Ramos (cell line): ENCODE results near the gene CES2.

ENCODE experiments used
- in situ Hi-C: fragments of 300-500 bp; cut with MboI; formaldehyde crosslinking; loops from one replicate; pipeline ENCODE4 v1.14.3; 2022; ENCODE audit warnings: low sequenced_read_pairs; ENCODE audit not compliant: unreplicated experiment

CES2 gene

DNA sequence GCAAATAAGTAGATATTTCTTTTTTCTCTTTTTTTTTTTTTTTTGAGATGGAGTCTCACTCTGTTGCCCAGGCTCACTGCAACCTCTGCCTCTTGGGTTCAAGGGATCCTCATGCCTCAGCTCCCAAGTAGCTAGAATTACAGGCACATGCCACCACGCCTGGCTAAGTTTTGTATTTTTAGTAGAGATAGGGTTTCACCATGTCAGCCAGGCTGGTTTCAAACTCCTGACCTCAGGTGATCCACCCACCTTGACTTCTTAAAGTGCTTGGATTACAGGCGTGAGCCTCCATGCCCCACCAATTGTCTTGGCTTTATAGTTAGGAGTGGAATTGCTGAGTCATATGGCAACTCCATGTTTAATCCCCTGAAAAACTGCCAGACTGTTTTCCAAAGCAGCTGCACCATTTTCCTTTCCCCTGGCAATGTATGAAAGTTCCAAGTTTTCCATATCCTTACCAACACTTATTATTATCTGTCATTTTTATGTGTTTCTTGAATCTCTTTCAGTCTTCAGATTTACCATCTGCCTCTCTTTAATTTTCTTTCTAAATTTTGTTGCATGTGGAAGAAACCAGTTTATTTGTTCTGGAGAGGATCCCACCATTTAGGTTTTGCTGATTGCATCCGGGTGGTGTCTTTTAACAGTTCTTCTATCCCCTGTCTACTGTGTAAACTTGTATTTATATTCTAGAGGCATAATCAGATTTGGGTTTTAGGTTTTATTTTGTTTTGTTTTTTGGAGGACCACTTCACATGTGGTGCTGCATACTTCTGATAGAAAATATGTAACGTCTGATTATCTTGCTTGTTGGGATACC is 15.9 kb downstream of the CES2 start:
- in situ Hi-C loops, result loop anchor here (25.0 kb wide), 1 partner anchor 461 kb away; the partner anchor contains the start of gene ZDHHC1

- in situ Hi-C loops, result loop anchor here (25.0 kb wide), 1 partner anchor 460 kb away; the partner anchor contains the start of gene ZDHHC1
Measured at GRCh38 chr16:66952430-66953110, 17.3 kb downstream of the CES2 start.

DNA sequence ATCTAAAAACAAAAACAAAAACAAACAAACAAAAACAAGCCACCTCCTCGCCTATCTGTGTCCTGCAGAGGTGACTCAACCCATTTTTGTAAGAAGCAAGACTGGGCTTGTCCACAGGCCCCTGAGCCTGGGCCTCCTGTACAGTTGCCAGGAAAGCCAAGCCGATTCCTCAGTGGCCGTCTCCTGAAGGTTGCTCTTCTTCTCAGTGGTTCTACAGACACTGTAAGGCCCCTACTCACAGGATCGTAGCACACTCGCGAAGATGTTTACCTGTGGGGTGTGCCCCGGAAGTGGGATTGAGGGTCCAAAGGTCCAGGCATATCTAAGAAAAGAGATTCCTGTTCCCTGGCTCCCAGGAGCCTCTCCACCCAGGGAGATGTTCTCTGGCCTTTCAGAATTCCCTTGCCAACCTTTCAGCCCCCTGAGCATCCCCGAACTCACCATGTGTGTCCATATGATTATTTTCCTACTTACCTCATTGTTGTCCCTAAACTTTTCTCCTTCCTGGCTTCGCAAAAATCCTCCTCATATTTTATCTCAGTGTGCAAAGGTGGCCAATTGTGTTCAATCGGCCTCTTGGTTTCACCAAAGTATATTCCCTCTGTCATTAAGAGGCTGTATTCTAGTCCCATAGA is 18.3 kb downstream of the CES2 start:
- in situ Hi-C loops, result loop anchor here (25.0 kb wide), 1 partner anchor 459 kb away; the partner anchor contains the start of gene ZDHHC1

DNA sequence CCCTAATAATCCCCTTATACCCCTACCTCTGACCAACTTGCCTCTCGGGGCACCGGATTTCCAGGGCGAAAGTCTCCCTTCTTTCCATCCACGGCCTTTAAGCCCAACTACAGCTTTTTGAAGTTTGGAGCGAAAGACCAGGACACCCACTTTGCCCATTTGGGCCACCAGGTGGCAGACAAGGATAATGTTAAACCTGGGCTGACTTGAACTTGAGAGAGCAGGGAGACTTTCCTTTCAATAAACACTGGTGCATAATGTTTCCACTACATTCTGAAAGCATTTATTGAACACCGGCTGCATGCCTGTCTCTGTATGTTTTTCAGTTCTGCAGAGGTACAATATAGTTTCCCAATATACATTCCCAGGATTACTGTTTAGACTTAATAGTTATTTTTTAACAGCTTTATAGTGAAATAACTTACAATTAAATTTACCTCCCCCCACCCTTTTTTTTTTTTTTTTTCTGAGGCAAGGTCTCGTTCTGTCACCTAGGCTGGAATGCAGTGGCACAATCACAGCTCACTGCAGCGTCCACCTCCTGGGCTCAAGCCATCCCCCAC is 18.9 kb downstream of the CES2 start:
- in situ Hi-C loops, result loop anchor here (25.0 kb wide), 1 partner anchor 458 kb away; the partner anchor contains the start of gene ZDHHC1

DNA sequence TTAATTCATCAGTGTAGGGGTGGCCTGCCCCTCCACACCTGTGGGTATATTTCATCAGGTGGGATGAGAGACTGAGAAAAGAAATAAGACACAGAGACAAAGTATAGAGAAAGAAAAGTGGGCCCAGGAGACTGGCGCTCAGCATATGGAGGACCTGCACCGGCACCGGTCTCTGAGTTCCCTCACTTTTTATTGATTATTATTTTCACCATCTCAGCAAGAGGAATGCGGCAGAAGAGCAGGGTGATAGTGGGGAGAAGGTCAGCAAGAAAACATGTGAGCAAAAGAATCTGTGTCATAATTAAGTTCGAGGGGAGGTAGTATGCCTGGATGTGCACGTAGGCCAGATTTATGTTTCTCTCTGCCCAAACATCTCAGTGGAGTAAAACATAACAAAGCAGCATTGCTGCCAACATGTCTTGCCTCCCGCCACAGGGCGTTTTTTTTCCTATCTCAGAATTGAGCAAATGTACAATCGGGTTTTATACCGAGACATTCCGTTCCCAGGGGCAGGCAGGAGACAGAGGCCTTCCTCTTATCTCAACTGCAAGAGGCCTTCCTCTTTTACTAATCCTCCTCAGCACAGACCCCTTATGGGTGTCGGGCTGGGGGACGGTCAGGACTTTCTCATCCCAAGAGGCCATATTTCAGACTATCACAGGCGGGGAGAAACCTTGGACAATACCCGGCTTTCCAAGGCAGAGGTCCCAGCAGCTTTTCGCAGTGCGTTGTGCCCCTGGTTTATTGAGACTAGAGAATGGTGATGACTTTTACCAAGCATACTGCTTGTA is 20.2 kb downstream of the CES2 start:
- in situ Hi-C loops, result loop anchor here (25.0 kb wide), 1 partner anchor 457 kb away; the partner anchor contains the start of gene ZDHHC1

GRCh38 chr16:66956154-66956457 is 20.8 kb downstream of the CES2 start:
- in situ Hi-C loops, result loop anchor here (25.0 kb wide), 1 partner anchor 456 kb away; the partner anchor contains the start of gene ZDHHC1

DNA sequence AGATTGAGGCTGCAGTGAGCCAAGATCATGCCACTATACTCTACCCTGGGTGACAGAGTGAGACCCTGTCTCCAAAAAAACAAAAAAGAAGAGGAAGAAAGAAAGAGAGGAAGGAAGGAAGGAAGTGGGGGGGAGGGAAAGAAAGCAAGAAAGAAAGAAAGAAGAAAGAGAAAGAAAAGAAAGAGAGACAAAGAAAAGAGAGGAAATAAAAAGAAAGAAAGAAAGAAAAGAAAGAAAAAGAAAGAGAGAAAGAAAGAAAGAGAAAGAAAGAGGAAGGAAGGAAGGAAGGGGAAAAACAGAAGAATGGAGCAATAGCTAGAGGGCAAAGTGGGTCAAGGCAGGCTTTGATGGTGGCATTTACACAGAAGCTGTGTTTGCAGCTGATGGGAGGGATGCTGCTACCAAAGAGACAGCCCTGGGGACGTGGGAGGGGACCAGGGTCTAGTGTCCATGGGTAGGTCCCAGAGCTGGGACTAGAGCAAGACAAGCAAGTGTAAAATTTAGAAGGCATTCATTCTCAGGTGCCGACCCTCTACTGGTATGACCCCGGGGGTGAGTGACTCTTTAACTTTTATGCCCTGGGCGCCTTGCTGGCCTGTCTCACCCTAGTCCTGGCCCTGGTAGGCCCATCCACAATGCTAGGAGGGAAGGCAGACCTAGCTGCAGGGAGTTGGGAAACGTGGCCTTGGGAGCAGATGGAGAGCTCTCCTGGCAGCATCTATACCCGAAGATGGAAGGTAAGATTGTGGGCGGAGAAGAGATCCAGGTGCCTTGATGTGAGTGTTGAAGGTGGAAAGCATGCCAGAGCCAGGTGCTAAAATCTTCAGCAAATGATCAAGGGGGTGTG is 23.8 kb downstream of the CES2 start:
- in situ Hi-C loops, result loop anchor here (25.0 kb wide), 1 partner anchor 453 kb away; the partner anchor contains the start of gene ZDHHC1

DNA sequence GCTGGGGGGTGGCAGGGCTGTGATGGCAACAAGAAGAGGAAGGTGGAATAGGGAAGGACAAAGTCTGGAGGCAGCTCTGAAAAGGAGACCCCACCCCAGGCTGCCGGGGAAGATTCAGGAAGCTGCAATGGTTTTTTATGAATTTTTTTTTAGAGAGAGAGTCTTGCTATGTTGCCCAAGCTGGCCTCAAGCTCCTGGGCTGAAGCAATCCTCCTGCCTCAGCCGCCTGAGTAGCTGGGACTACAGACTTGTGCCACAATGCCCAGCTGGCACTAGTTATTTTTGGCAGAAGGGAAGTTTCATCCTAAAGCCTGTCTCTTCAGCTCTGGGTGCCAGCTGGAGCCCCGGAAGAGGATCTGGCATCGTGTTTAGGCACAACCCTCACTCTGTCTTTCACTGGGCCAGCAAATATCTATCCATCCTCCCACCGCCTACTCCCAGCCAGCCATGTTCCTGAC is 24.4 kb downstream of the CES2 start:
- in situ Hi-C loops, result loop anchor here (25.0 kb wide), 1 partner anchor 453 kb away; the partner anchor contains the start of gene ZDHHC1

GRCh38 chr16:66960270-66960669 is 25.0 kb downstream of the CES2 start:
- in situ Hi-C loops, result loop anchor here (25.0 kb wide), 1 partner anchor 452 kb away; the partner anchor contains the start of gene ZDHHC1

DNA sequence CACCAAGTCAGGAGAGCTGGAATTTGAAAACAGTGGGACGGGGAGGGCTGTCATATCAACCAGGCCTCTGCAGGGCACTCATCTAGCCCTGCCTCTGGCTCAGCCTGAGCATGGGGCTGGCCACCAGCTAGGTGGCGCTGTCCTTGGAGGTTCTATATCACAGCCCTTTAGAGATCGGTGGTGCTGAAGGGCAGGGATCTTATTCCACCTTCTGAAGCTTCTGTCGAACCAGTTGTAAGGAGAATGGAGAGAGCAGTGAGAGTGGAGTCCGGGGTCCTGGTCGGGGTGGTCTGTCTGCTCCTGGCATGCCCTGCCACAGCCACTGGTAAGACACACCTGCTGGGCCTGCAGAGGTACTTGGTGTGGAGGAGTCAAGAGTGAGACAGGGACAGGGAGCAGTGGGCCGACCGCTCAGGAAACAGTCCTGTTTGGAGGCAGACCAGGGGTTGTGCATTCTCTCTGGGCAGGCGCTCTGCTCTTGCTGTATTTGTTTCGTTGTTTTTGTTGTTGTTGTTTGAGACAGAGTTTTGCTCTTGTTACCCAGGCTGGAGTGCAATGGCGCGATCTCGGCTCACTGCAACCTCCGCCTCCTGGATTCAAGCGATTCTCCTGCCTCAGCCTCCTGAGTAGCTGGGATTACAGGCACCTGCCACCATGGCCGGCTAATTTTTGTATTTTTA is 25.9 kb downstream of the CES2 start, which contains the start of gene CES3:
Gene CES3, plus strand, starts transcription at position 202 of the 680 bp plus-strand sequence. Its CDS starts 42 bp downstream, at position 244.
- in situ Hi-C loops, result loop anchor here (25.0 kb wide), 1 partner anchor 451 kb away; the partner anchor contains the start of gene ZDHHC1

- in situ Hi-C loops, result loop anchor here (25.0 kb wide), 1 partner anchor 450 kb away; the partner anchor contains the start of gene ZDHHC1
Measured at GRCh38 chr16:66961914-66962313, 26.6 kb downstream of the CES2 start.

GRCh38 chr16:66964049-66964448 is 28.7 kb downstream of the CES2 start:
- in situ Hi-C loops, result loop anchor here (25.0 kb wide), 1 partner anchor 448 kb away; the partner anchor contains the start of gene ZDHHC1

DNA sequence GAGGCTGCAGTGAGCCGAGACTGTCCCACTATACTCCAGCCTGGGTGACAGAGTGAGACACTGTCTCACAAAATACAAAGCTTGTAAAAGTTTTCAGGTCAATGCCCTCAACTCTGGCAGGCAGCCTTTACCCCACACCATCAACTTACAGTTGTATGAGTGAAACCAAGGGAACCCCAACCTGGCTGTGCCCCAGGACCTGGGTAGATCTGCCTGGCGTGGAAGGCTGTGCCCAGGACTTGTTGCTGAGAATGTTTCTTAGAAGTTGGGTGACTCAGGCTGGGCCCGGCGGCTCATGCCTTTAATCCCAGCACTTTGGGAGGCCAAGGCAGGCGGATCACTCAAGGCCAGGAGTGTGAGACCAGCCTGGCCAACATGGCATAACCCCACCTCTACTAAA is 33.5 kb downstream of the CES2 start:
- in situ Hi-C loops, result loop anchor here (25.0 kb wide), 1 partner anchor 443 kb away; the partner anchor contains the start of gene ZDHHC1

- in situ Hi-C loops, result loop anchor here (25.0 kb wide), 1 partner anchor 441 kb away; the partner anchor contains the start of gene ZDHHC1
Measured at GRCh38 chr16:66970775-66971720, 35.7 kb downstream of the CES2 start.

- in situ Hi-C loops, result loop anchor here (25.0 kb wide), 1 partner anchor 439 kb away; the partner anchor contains the start of gene ZDHHC1
Measured at GRCh38 chr16:66972983-66973382, 37.7 kb downstream of the CES2 start.

DNA sequence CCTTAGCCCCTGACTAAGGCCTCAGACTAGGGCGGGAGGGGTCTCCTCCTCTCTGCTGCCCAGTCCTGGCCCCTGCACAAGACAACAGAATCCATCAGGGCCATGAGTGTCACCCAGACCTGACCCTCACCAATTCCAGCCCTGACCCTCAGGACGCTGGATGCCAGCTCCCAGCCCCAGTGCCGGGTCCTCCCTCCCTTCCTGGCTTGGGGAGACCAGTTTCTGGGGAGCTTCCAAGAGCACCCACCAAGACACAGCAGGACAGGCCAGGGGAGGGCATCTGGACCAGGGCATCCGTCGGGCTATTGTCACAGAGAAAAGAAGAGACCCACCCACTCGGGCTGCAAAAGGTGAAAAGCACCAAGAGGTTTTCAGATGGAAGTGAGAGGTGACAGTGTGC is 38.4 kb downstream of the CES2 start:
- in situ Hi-C loops, result loop anchor here (25.0 kb wide), 1 partner anchor 439 kb away; the partner anchor contains the start of gene ZDHHC1
